HCT116 (cell line): ENCODE results near the gene METTL1. TPM values are rescaled to one million over a fixed set of nuclear protein-coding genes. Genes with fewer than 3 reads are reported as not detected.

Experiments used
- ATAC-seq: fragments of 200-7000 bp; cut with Tn5 transposase; 2 replicates; pipeline ENCODE4 v1.9.1; 2020; ENCODE audit warnings: mild to moderate bottlenecking, moderate library complexity
- BruUV-seq: library from RNA; stranded (reverse); fragments of 400-500 nt; replicated peaks from 2 replicates; lab custom pipeline; 2021; lab: Mats Ljungman, UMichigan
- CTCF ChIA-PET: fragments of 300-600 bp; sonication (Branson Sonifier 250); formaldehyde crosslinking; loops from one replicate; lab custom pipeline; 2021; ENCODE audit warnings: antibody characterized with exemption; lab: Charles Lee
- POLR2A ChIA-PET: fragments of 300-600, 350-600 bp; sonication (Branson Sonifier 250); formaldehyde crosslinking; loops from one replicate; lab custom pipeline; 2021; ENCODE audit warnings: antibody characterized with exemption; lab: Charles Lee
- RAD21 ChIA-PET, 2 experiments: fragments of 300-600 bp; sonication (Branson Sonifier 250); formaldehyde crosslinking; loops; one replicate each; lab custom pipeline; 2023; ENCODE audit warnings: low total read pairs in 2 of 2; ENCODE audit not compliant: uncharacterized antibody in 2 of 2, unreplicated experiment in 2 of 2, low non-redundant PET in 1 of 2; lab: Charles Lee
- DNase-seq: peaks from one replicate; pipeline ENCODE4 v3.0.0-alpha.2; 2010; ENCODE audit warnings: low read depth, low spot score
- H2AFZ ChIP-seq: fragments of 200-600 bp; shearing (Covaris generic), sonication (generic); 2 replicates; pipeline ENCODE4 v1.6.1; 2017; ENCODE audit warnings: low read depth, mixed run types, mixed read lengths, antibody characterized with exemption, low read length; ENCODE audit not compliant: poor library complexity, severe bottlenecking
- H3K27ac ChIP-seq: 2 replicates; pipeline ENCODE4 v1.5.1; 2012; ENCODE audit warnings: low read depth, low read length
- H3K27me3 ChIP-seq: fragments of 200-600 bp; sonication (generic); 2 replicates; pipeline ENCODE4 v1.6.1; 2016; ENCODE audit warnings: mixed run types, low read length, mixed read lengths; ENCODE audit not compliant: insufficient read depth
- H3K36me3 ChIP-seq, 2 experiments: fragments of 200-500 bp in 1 of 2; fragments of 200-600 bp in 1 of 2; sonication (Bioruptor generic) in 1 of 2; sonication (generic) in 1 of 2; 2 replicates each; pipeline versions ENCODE4 v1.5.1 to v1.6.1; 2014 to 2016; ENCODE audit warnings: low read length in 2 of 2, inconsistent platforms in 1 of 2, mixed read lengths in 1 of 2, mixed run types in 1 of 2; ENCODE audit not compliant: insufficient read depth in 2 of 2, control insufficient read depth in 1 of 2
- H3K4me1 ChIP-seq, 2 experiments: fragments of 200-600 bp in 1 of 2; sonication (generic) in 1 of 2; 2 replicates each; pipeline versions ENCODE4 v1.5.1 to v1.6.1; 2012 to 2017; ENCODE audit warnings: low read length in 2 of 2, inconsistent platforms in 1 of 2, mild to moderate bottlenecking in 1 of 2, mixed read lengths in 1 of 2, mixed run types in 1 of 2, moderate library complexity in 1 of 2; ENCODE audit not compliant: insufficient read depth in 2 of 2, control insufficient read depth in 1 of 2
- H3K4me2 ChIP-seq: fragments of 200-600 bp; sonication (generic); 2 replicates; pipeline ENCODE4 v1.6.1; 2017; ENCODE audit warnings: mixed run types, low read length, mixed read lengths
- H3K4me3 ChIP-seq, 2 experiments: fragments of 200-600 bp in 1 of 2; sonication (generic) in 1 of 2; replicated peaks in 1 of 2; 2 replicates each; pipeline ENCODE4 v1.5.1; 2011 to 2016; ENCODE audit warnings: low read length in 2 of 2, control low read depth in 1 of 2, low read depth in 1 of 2, mild to moderate bottlenecking in 1 of 2, mixed read lengths in 1 of 2, mixed run types in 1 of 2
- H3K79me2 ChIP-seq: fragments of 200-600 bp; sonication (generic); 2 replicates; pipeline ENCODE4 v1.6.1; 2017; ENCODE audit warnings: mild to moderate bottlenecking, mixed run types, low read length, moderate library complexity, mixed read lengths; ENCODE audit not compliant: insufficient read depth
- H3K9ac ChIP-seq: fragments of 200-600 bp; sonication (generic); 2 replicates; pipeline ENCODE4 v1.6.1; 2016; ENCODE audit warnings: low read length, mixed read lengths
- H3K9me2 ChIP-seq: fragments of 200-600 bp; sonication (generic), shearing (Covaris generic); 2 replicates; pipeline ENCODE4 v1.6.1; 2017; ENCODE audit warnings: mixed run types, mild to moderate bottlenecking, moderate library complexity; ENCODE audit not compliant: insufficient read depth
- H3K9me3 ChIP-seq, 2 experiments: fragments of 200-500 bp in 1 of 2; fragments of 200-600 bp in 1 of 2; sonication (Bioruptor generic) in 1 of 2; sonication (generic) in 1 of 2; 2 replicates each; pipeline ENCODE4 v1.6.1; 2014 to 2017; ENCODE audit warnings: low read length in 2 of 2, mixed read lengths in 2 of 2, inconsistent platforms in 1 of 2, low read depth in 1 of 2, mild to moderate bottlenecking in 1 of 2, mixed run types in 1 of 2, moderate library complexity in 1 of 2; ENCODE audit not compliant: control insufficient read depth in 1 of 2, insufficient read depth in 1 of 2
- H4K20me1 ChIP-seq: fragments of 200-600 bp; sonication (generic), shearing (Covaris generic); 2 replicates; pipeline ENCODE4 v1.6.1; 2017; ENCODE audit warnings: mixed run types, mild to moderate bottlenecking, moderate library complexity; ENCODE audit not compliant: insufficient read depth
- CEBPB ChIP-seq: IDR thresholded peaks from 2 replicates; pipeline ENCODE4 v1.6.1; 2012; ENCODE audit warnings: low read depth
- EGR1 ChIP-seq: IDR thresholded peaks from 2 replicates; pipeline ENCODE4 v1.6.1; 2012; ENCODE audit warnings: low read depth
- ELF1 ChIP-seq: IDR thresholded peaks from 2 replicates; pipeline ENCODE4 v1.6.1; 2012; ENCODE audit warnings: low read depth, borderline replicate concordance
- EZH2 ChIP-seq: fragments of 200-600 bp; sonication (generic); IDR thresholded peaks from 2 replicates; pipeline ENCODE4 v1.6.1; 2017; ENCODE audit warnings: antibody characterized with exemption, mixed run types
- FOSL1 ChIP-seq: IDR thresholded peaks from 2 replicates; pipeline ENCODE4 v1.6.1; 2012; ENCODE audit warnings: low read depth
- POLR2A ChIP-seq: IDR thresholded peaks from 2 replicates; pipeline ENCODE4 v1.7.0; 2011; ENCODE audit warnings: borderline replicate concordance; ENCODE audit not compliant: insufficient read depth, insufficient read length; ENCODE audit errors: extremely low read depth
- POLR2AphosphoS5 ChIP-seq: IDR thresholded peaks from 2 replicates; pipeline ENCODE4 v1.6.1; 2011; ENCODE audit warnings: mild to moderate bottlenecking, low read depth, low read length, moderate library complexity
- REST ChIP-seq: IDR thresholded peaks from 2 replicates; pipeline ENCODE4 v1.6.1; 2012; ENCODE audit warnings: low read depth
- SP1 ChIP-seq: IDR thresholded peaks from 2 replicates; pipeline ENCODE4 v1.6.1; 2012; ENCODE audit warnings: low read depth
- SRF ChIP-seq: IDR thresholded peaks from 2 replicates; pipeline ENCODE4 v1.6.1; 2012; ENCODE audit warnings: low read depth
- TCF7L2 ChIP-seq: IDR thresholded peaks from 2 replicates; pipeline ENCODE4 v1.7.0; 2011; ENCODE audit warnings: borderline replicate concordance, inconsistent platforms; ENCODE audit not compliant: insufficient read depth, insufficient read length; ENCODE audit errors: extremely low read depth
- YY1 ChIP-seq: IDR thresholded peaks from 2 replicates; pipeline ENCODE4 v1.6.1; 2011; ENCODE audit warnings: low read length, low read depth, moderate library complexity, mild to moderate bottlenecking; ENCODE audit not compliant: insufficient replicate concordance; ENCODE audit errors: extremely low read depth
- ZBTB33 ChIP-seq: IDR thresholded peaks from 2 replicates; pipeline ENCODE4 v1.6.1; 2011; ENCODE audit warnings: mild to moderate bottlenecking, low read length, moderate library complexity; ENCODE audit not compliant: insufficient replicate concordance; ENCODE audit errors: extremely low read depth
- ZFX ChIP-seq: fragments of 450-650 bp; IDR thresholded peaks from 2 replicates; pipeline ENCODE4 v1.6.1; 2017
- intact Hi-C: fragments of 100-400 bp; cut with micrococcal nuclease; formaldehyde crosslinking; loops from 2 replicates; pipeline ENCODE4 v1.10.0; 2022
- total RNA-seq: library from RNA; stranded (reverse); gene quantifications from one replicate; pipeline ENCODE4 v1.2.1, GENCODE V29; 2021; ENCODE audit not compliant: unreplicated experiment

Gene METTL1
- total RNA-seq, 1 experiment from 2014 or later = 56.6 TPM

GRCh38 chr12:57795354-57795753 is 23.4 kb upstream of the METTL1 start:
- peaks cover 37 to 38% of the 10 kb centered on the region in 2 experiments; a peak in 3 of 4 replicates for H3K36me3 ChIP-seq
- H3K79me2 ChIP-seq = peaks cover 13% of the 10 kb centered on the region
- no peaks in the 10 kb centered on the region for H3K27me3 ChIP-seq
- POLR2A ChIA-PET = no interaction called here
- no peak overlapping the region for H3K4me3 ChIP-seq
- no peak for ATAC-seq
- no peaks in the 10 kb centered on the region for H3K9me3 ChIP-seq
- BruUV-seq = no TSS peak
- TF ChIP-seq SRF (no peak), EGR1 (no peak), ZBTB33 (no peak), TCF7L2 (no peak), POLR2AphosphoS5 (no peak), POLR2A (no peak), FOSL1 (no peak), REST (no peak), SP1 (no peak), CEBPB (no peak), ZFX (no peak), YY1 (no peak), EZH2 (no peak), ELF1 (no peak)
- TF ChIP-seq, all 23 proteins: peak for 0
- no peaks in the 10 kb centered on the region for H4K20me1 ChIP-seq
- ChIA-PET CTCF (no interaction called here), RAD21 (no interaction called here)
- H3K4me2 ChIP-seq = no peak overlapping the region
- intact Hi-C loops = no loop called here
- DNase-seq = no peak
- H3K27ac ChIP-seq = no peak overlapping the region
- H2AFZ ChIP-seq = no peak overlapping the region
- H3K9me2 ChIP-seq = no peaks in the 10 kb centered on the region
- no peak overlapping the region for H3K9ac ChIP-seq
- H3K4me1 ChIP-seq = peaks cover 0 to 8% of the 10 kb centered on the region in 2 experiments; a peak in 2 of 4 replicates
